HG03175 (cell line): ENCODE results near the gene ATP11B.

Experiments used
- ATAC-seq: cut with Tn5 transposase; IDR thresholded peaks from one replicate; pipeline ENCODE4 v1.9.1; 2021; ENCODE audit warnings: mild to moderate bottlenecking, moderate library complexity; ENCODE audit not compliant: unreplicated experiment

Gene ATP11B

GRCh38 chr3:182792901-182793662 lies at the start of gene ATP11B:
Gene ATP11B (plus strand): TSS chr3:182793504. CDS start chr3:182793760, 256 bp downstream.
- peak; percentile 66 for ATAC-seq

- ATAC-seq: no peak
Observed at GRCh38 chr3:182746959-182747358, 46.3 kb upstream of the ATP11B start.

GRCh38 chr3:182755308-182755707 lies 38.0 kb upstream of the ATP11B start:
- ATAC-seq: no peak

- no peak for ATAC-seq
Observed at GRCh38 chr3:182755712-182756111, 37.6 kb upstream of the ATP11B start.

- no peak for ATAC-seq
Observed at GRCh38 chr3:182760576-182761164, 32.6 kb upstream of the ATP11B start.

GRCh38 chr3:182763896-182764295 lies 29.4 kb upstream of the ATP11B start:
- no peak for ATAC-seq

GRCh38 chr3:182765287-182765686 lies 28.0 kb upstream of the ATP11B start:
- no peak for ATAC-seq

GRCh38 chr3:182766099-182766498 lies 27.2 kb upstream of the ATP11B start:
- no peak for ATAC-seq

GRCh38 chr3:182768413-182768812 lies 24.9 kb upstream of the ATP11B start:
- no peak for ATAC-seq

GRCh38 chr3:182769673-182770072 lies 23.6 kb upstream of the ATP11B start:
- ATAC-seq: no peak

- peak; percentile 64 for ATAC-seq
Observed at GRCh38 chr3:182782149-182782548, 11.2 kb upstream of the ATP11B start.

- ATAC-seq: no peak
Observed at GRCh38 chr3:182783106-182783505, 10.2 kb upstream of the ATP11B start.

GRCh38 chr3:182784542-182784941 lies 8.8 kb upstream of the ATP11B start:
- ATAC-seq: no peak

- no peak for ATAC-seq
Observed at GRCh38 chr3:182785142-182785541, 8.2 kb upstream of the ATP11B start.

- ATAC-seq: no peak
Observed at GRCh38 chr3:182785756-182786155, 7.5 kb upstream of the ATP11B start.

- no peak for ATAC-seq
Observed at GRCh38 chr3:182786564-182787196, 6.6 kb upstream of the ATP11B start.

GRCh38 chr3:182787302-182788036 lies 5.8 kb upstream of the ATP11B start:
- ATAC-seq: no peak

GRCh38 chr3:182789371-182789770 lies 3.9 kb upstream of the ATP11B start:
- ATAC-seq: no peak

GRCh38 chr3:182790612-182791011 lies 2.7 kb upstream of the ATP11B start:
- ATAC-seq: no peak

GRCh38 chr3:182793663-182794454 lies 555 bp downstream of the ATP11B start:
- peak; percentile 32 for ATAC-seq
